HG03139 (cell line): ENCODE data around the gene DNAJB7.
"Not testable (repeated sequence)": the region's sequence is repeated elsewhere in the genome, so short reads cannot be mapped to it uniquely, and the experiment has no call there.

Experiments used
- ATAC-seq: cut with Tn5 transposase; IDR thresholded peaks from one replicate; pipeline ENCODE4 v1.9.1; 2021; ENCODE audit not compliant: unreplicated experiment

Gene DNAJB7

GRCh38 chr22:40862013-40862412 lies at the start of gene DNAJB7:
DNAJB7 (minus strand) TSS chr22:40862113; CDS start chr22:40861994, 119 bp downstream.
- no peak for ATAC-seq

- no peak for ATAC-seq
These were observed 47.0 kb upstream of the DNAJB7 start for GRCh38 chr22:40908895-40909294.

- no peak for ATAC-seq
These were observed 42.2 kb upstream of the DNAJB7 start for GRCh38 chr22:40904101-40904500.

GRCh38 chr22:40898850-40899357 lies 37.0 kb upstream of the DNAJB7 start:
- no peak for ATAC-seq

GRCh38 chr22:40894417-40894816 lies 32.5 kb upstream of the DNAJB7 start:
- no peak for ATAC-seq

- ATAC-seq: no peak
These were observed 29.0 kb upstream of the DNAJB7 start for GRCh38 chr22:40890881-40891280.

GRCh38 chr22:40889116-40889515 lies 27.2 kb upstream of the DNAJB7 start:
- ATAC-seq: no peak

- no peak for ATAC-seq
These were observed 17.0 kb upstream of the DNAJB7 start for GRCh38 chr22:40878922-40879321.

- no peak for ATAC-seq
These were observed 15.6 kb upstream of the DNAJB7 start for GRCh38 chr22:40877488-40877887.

GRCh38 chr22:40876907-40877306 lies 15.0 kb upstream of the DNAJB7 start:
- no peak for ATAC-seq

- ATAC-seq: no peak
These were observed 13.2 kb upstream of the DNAJB7 start for GRCh38 chr22:40875111-40875510.

- ATAC-seq: no peak
These were observed 12.1 kb upstream of the DNAJB7 start for GRCh38 chr22:40874016-40874415.

GRCh38 chr22:40868379-40868778 lies 6.5 kb upstream of the DNAJB7 start:
- not testable (repeated sequence) for ATAC-seq

- ATAC-seq: no peak
These were observed 5.2 kb upstream of the DNAJB7 start for GRCh38 chr22:40867109-40867508.

- ATAC-seq: no peak
These were observed 624 bp upstream of the DNAJB7 start for GRCh38 chr22:40862537-40862936.

- ATAC-seq: no peak
These were observed 4.5 kb downstream of the DNAJB7 start for GRCh38 chr22:40857309-40857855.

- peak; percentile 90 for ATAC-seq
These were observed 5.2 kb downstream of the DNAJB7 start, which contains the start of the genes ST13 and XPNPEP3 for GRCh38 chr22:40856513-40857308. ST13 (minus strand) TSS chr22:40856639; CDS start chr22:40856540, 99 bp downstream. XPNPEP3 (plus strand) TSS chr22:40857148; CDS start chr22:40857182, 34 bp downstream.

GRCh38 chr22:40855979-40856512 lies 5.9 kb downstream of the DNAJB7 start:
- ATAC-seq: peak; percentile 15

GRCh38 chr22:40855071-40855978 lies 6.6 kb downstream of the DNAJB7 start:
- ATAC-seq: no peak

GRCh38 chr22:40853961-40854360 lies 8.0 kb downstream of the DNAJB7 start:
- no peak for ATAC-seq

- no peak for ATAC-seq
These were observed 8.6 kb downstream of the DNAJB7 start for GRCh38 chr22:40853333-40853732.
